Stimulated activated CD8-positive, alpha-beta memory T cell treated with anti-CD3 and anti-CD28 coated beads, Interleukin-7, amount 100 ng/mL, for 48 hours (primary cell): ENCODE data around the gene MRM1.
"Not testable (repeated sequence)": the region's sequence is repeated elsewhere in the genome, so short reads cannot be mapped to it uniquely, and the experiment has no call there.

ENCODE experiments used
- DNase-seq, 2 donors: peaks; one replicate each; pipeline ENCODE4 v3.0.0-alpha.2; 2020; ENCODE audit warnings: low read depth in 1 of 2; ENCODE audit errors: extremely low read depth in 1 of 2

Gene MRM1

GRCh38 chr17:36600465-36600864 is 918 bp upstream of the MRM1 start:
- DNase-seq: no peak

- no peak for DNase-seq
These were observed 464 bp upstream of the MRM1 start for GRCh38 chr17:36600936-36601302.

- no peak for DNase-seq
These were observed 806 bp downstream of the MRM1 start for GRCh38 chr17:36602030-36602748.

- DNase-seq: peak in 1 of 2 donors; percentile 57
These were observed 1.6 kb downstream of the MRM1 start for GRCh38 chr17:36602924-36603384.

- not testable (repeated sequence) for DNase-seq
These were observed 3.6 kb downstream of the MRM1 start for GRCh38 chr17:36605028-36605427.

GRCh38 chr17:36608280-36608679 is 6.9 kb downstream of the MRM1 start:
- DNase-seq: no peak

- no peak for DNase-seq
These were observed 7.6 kb downstream of the MRM1 start for GRCh38 chr17:36608794-36609497.

- no peak for DNase-seq
These were observed 8.1 kb downstream of the MRM1 start for GRCh38 chr17:36609498-36609862.

- DNase-seq: no peak
These were observed 9.1 kb downstream of the MRM1 start for GRCh38 chr17:36610474-36610873.

- no peak for DNase-seq
These were observed 10.1 kb downstream of the MRM1 start for GRCh38 chr17:36611345-36612072.

- DNase-seq: no peak
These were observed 10.9 kb downstream of the MRM1 start for GRCh38 chr17:36612323-36612722.

GRCh38 chr17:36613155-36613554 is 11.8 kb downstream of the MRM1 start:
- DNase-seq: no peak

- DNase-seq: no peak
These were observed 12.7 kb downstream of the MRM1 start for GRCh38 chr17:36614081-36614480.

- no peak for DNase-seq
These were observed 13.6 kb downstream of the MRM1 start for GRCh38 chr17:36614933-36615332.

GRCh38 chr17:36616061-36617029 is 15.0 kb downstream of the MRM1 start:
- DNase-seq: no peak

- DNase-seq: no peak
These were observed 16.4 kb downstream of the MRM1 start for GRCh38 chr17:36617773-36618172.

- DNase-seq: no peak
These were observed 21.9 kb downstream of the MRM1 start for GRCh38 chr17:36623281-36623680.

GRCh38 chr17:36625188-36625587 is 23.8 kb downstream of the MRM1 start:
- DNase-seq: no peak

GRCh38 chr17:36627101-36627500 is 25.7 kb downstream of the MRM1 start:
- no peak for DNase-seq

- no peak for DNase-seq
These were observed 27.2 kb downstream of the MRM1 start for GRCh38 chr17:36628576-36628975.
